ENCODE measurements around the gene ARFGAP3. TPM values are rescaled to one million over a fixed set of nuclear protein-coding genes. Genes with fewer than 3 reads are reported as not detected.

ARFGAP3 gene
- polyA plus RNA-seq, 1 experiment, result 79.5 TPM

DNA sequence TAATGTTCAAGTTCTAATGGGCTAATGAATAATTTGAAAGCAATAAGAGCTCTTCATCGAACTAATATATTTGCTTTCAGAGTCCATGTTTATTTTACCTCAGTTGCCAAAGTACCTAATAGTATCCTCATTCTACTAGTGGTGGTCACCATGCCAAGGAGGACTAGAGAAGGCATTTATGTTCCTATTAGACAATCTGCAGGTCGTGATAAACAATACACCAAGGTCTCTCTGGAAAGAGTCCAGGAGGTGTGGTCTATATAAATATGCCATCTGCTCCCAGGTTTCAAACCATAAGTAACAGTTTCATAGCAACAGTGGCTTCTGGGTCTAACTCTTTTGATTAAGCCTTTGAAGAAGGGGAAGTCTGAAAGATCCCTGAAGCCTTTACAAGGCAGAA, 42.9 kb downstream of the ARFGAP3 start:
- Histone ChIP-seq H3K27me3 (ENCODE audit: control insufficient read depth, insufficient read depth, low read length) (no peaks in the 10 kb centered on the region), H3K36me3 (ENCODE audit: control insufficient read depth, insufficient read depth, low read length) (peaks cover 16% of the 10 kb centered on the region), H3K4me3 (ENCODE audit: low read depth, low read length) (no peak overlapping the region)
- ChIA-PET POLR2A (no interaction called here), CTCF (interaction anchor here (0.7 to 1.1 kb wide), 3 partner anchors 13 to 276 kb away, joined by 3 read pairs; no protein-coding TSS in a partner anchor)
- TF ChIP-seq, protein P1, sequence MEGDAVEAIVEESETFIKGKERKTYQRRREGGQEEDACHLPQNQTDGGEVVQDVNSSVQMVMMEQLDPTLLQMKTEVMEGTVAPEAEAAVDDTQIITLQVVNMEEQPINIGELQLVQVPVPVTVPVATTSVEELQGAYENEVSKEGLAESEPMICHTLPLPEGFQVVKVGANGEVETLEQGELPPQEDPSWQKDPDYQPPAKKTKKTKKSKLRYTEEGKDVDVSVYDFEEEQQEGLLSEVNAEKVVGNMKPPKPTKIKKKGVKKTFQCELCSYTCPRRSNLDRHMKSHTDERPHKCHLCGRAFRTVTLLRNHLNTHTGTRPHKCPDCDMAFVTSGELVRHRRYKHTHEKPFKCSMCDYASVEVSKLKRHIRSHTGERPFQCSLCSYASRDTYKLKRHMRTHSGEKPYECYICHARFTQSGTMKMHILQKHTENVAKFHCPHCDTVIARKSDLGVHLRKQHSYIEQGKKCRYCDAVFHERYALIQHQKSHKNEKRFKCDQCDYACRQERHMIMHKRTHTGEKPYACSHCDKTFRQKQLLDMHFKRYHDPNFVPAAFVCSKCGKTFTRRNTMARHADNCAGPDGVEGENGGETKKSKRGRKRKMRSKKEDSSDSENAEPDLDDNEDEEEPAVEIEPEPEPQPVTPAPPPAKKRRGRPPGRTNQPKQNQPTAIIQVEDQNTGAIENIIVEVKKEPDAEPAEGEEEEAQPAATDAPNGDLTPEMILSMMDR (IDR thresholded peaks at IDR 0.05; ENCODE audit: insufficient read depth, low read depth, low read length), result no peak
- DNase-seq (ENCODE audit: low read depth), result no peak

DNA sequence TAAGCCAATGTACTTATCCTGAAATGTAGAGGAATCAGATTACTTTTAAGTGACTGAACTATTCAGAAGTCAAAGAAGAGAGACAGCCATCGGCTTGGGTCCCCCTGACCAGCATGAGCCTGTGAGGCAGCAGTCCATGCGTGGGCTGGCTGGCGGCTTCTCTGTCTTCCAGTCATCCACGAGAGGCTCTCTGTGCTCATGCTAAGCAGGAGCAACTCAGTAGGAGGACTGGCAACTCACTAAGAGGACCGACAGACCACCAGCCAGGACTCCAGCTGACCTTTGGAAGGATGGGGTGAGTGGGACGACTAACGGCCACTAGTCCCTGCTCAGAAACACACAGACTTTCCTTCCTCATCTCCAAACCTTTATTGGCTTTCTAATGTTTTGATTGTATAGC, 43.6 kb downstream of the ARFGAP3 start:
- no peaks in the 10 kb centered on the region for H3K27me3 ChIP-seq (ENCODE audit: control insufficient read depth, insufficient read depth, low read length)
- POLR2A ChIA-PET, result no interaction called here
- DNase-seq (ENCODE audit: low read depth), result no peak
- TF ChIP-seq, protein P1 (IDR thresholded peaks at IDR 0.05; ENCODE audit: insufficient read depth, low read depth, low read length), result no peak
- peaks cover 19% of the 10 kb centered on the region for H3K36me3 ChIP-seq (ENCODE audit: control insufficient read depth, insufficient read depth, low read length)
- CTCF ChIA-PET, result interaction anchor here (1.0 to 1.2 kb wide), 3 partner anchors 10 to 150 kb away, joined by 3 read pairs; no protein-coding TSS in a partner anchor
- H3K4me3 ChIP-seq (ENCODE audit: low read depth, low read length), result no peak overlapping the region

DNA sequence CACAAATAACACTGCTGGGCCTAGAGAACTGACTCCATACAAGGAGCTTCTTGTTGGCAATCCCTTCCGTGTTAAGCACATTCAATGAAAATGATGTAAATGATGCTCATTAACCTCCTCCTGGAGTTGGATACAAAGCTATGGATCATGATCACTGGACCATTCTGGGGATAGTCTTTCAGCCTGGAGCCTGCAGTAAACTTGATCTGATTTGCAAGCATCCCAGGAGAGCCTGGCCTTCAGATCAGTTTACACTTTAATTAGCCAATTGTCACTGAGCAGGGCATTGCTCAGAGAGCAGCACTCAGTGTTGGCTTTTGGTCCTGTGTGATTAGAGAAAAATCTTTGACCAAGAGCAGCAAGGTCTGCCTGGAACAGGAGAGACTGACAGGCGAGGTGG, 45.6 kb downstream of the ARFGAP3 start:
- Histone ChIP-seq H3K4me3 (ENCODE audit: low read depth, low read length) (no peak overlapping the region), H3K27me3 (ENCODE audit: control insufficient read depth, insufficient read depth, low read length) (no peaks in the 10 kb centered on the region), H3K36me3 (ENCODE audit: control insufficient read depth, insufficient read depth, low read length) (peaks cover 27% of the 10 kb centered on the region)
- TF ChIP-seq, protein P1 (IDR thresholded peaks at IDR 0.05; ENCODE audit: insufficient read depth, low read depth, low read length), result no peak
- CTCF ChIA-PET, result interaction anchor here (0.5 to 0.6 kb wide), 2 partner anchors 31 to 154 kb away, joined by 3 to 4 read pairs; no protein-coding TSS in a partner anchor
- POLR2A ChIA-PET, result no interaction called here
- no peak for DNase-seq (ENCODE audit: low read depth)

DNA sequence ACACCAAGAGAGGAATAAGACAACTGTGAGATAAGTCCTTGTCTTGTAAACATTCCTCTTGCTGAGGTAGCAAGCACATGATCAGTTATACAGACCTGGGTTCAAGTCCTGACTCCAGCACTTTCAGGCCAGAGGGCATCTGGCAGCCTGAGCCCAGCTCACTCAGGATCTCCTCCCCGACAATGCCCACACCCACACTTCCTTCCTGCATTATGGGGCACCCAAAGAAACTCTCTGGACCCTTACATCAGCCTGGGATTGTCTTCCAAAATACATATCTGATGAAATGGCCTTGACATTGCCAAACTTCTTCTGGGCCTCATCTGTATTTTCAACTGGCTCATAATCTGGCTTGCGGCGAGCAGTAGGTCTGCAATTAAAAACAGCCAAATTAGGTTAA, 48.6 kb downstream of the ARFGAP3 start:
- Histone ChIP-seq H3K4me3 (ENCODE audit: low read depth, low read length) (no peak overlapping the region), H3K27me3 (ENCODE audit: control insufficient read depth, insufficient read depth, low read length) (no peaks in the 10 kb centered on the region), H3K36me3 (ENCODE audit: control insufficient read depth, insufficient read depth, low read length) (peaks cover 29% of the 10 kb centered on the region)
- ChIA-PET POLR2A (no interaction called here), CTCF (interaction anchor here (1.1 kb wide), 1 partner anchor 11 kb away, joined by 3 read pairs; no protein-coding TSS in a partner anchor)
- no peak for DNase-seq (ENCODE audit: low read depth)
- TF ChIP-seq, protein P1 (IDR thresholded peaks at IDR 0.05; ENCODE audit: insufficient read depth, low read depth, low read length), result no peak

DNA sequence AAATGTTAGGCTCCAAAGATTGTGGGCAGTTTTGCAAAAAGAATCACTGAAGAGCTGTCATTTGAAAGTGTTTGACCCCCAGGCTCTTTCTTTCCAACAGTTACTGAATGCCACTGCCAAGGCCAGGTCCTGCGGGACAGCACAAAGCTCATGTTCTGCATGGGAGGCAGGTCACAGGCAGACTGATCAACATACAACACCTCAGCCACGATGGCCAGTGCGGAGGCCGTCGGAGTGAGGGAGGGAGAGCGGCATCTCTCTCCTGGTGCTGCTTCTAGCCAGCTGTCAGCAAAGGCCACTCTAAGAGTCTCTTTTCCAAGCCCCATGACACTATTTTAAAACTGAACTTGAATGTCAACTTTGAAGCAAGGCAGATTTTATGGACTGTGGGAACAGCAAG, 49.9 kb downstream of the ARFGAP3 start:
- peaks cover 30% of the 10 kb centered on the region for H3K36me3 ChIP-seq (ENCODE audit: control insufficient read depth, insufficient read depth, low read length)
- no peaks in the 10 kb centered on the region for H3K27me3 ChIP-seq (ENCODE audit: control insufficient read depth, insufficient read depth, low read length)
- TF ChIP-seq, protein P1 (IDR thresholded peaks at IDR 0.05; ENCODE audit: insufficient read depth, low read depth, low read length), result no peak
- no peak for DNase-seq (ENCODE audit: low read depth)
- ChIA-PET CTCF (interaction anchor here (1.1 to 2.4 kb wide), 3 partner anchors 9 to 13 kb away, joined by 3 to 10 read pairs (median 7); no protein-coding TSS in a partner anchor), POLR2A (no interaction called here)
- H3K4me3 ChIP-seq (ENCODE audit: low read depth, low read length), result no peak overlapping the region

Data from BJ (cell line).